GM19324 (cell line): Measurements from ENCODE around the gene RFPL3.

ENCODE experiments used
- ATAC-seq: cut with Tn5 transposase; IDR thresholded peaks from one replicate; pipeline ENCODE4 v1.9.1; 2021; ENCODE audit warnings: mild to moderate bottlenecking, moderate library complexity; ENCODE audit not compliant: unreplicated experiment, low FRiP score

RFPL3 gene

GRCh38 chr22:32409977-32410376, 52.3 kb downstream of the RFPL3 start:
- ATAC-seq: no peak

GRCh38 chr22:32410459-32410858, 52.8 kb downstream of the RFPL3 start:
- no peak for ATAC-seq
